K562 (cell line): Measurements from ENCODE around the gene OTP.

Experiments
- TAF1 ChIP-seq: IDR thresholded peaks from 2 replicates; pipeline ENCODE4 v1.6.1; 2011; ENCODE audit warnings: mild to moderate bottlenecking, low read length, moderate library complexity; ENCODE audit not compliant: insufficient read depth, control insufficient read depth, severe bottlenecking; ENCODE audit errors: extremely low read depth
- TEAD1 ChIP-seq, 2 experiments: fragments of 450-650 bp in 1 of 2; sonication (generic) in 1 of 2; formaldehyde crosslinking; IDR thresholded peaks; 2 replicates each; pipeline versions ENCODE4 v1.4.0 to v1.8.0; 2020 to 2022; ENCODE audit warnings: mild to moderate bottlenecking in 2 of 2, missing genetic modification reagents in 1 of 2
- ZNF24 ChIP-seq: fragments of 450-650 bp; IDR thresholded peaks from 2 replicates; pipeline ENCODE4 v1.6.1; 2016
- ZNF274 ChIP-seq: IDR thresholded peaks from 2 replicates; pipeline ENCODE4 v1.6.1; 2011; ENCODE audit warnings: low read depth, mild to moderate bottlenecking, low read length, moderate library complexity, borderline replicate concordance
- TF ChIP-seq, protein P1 (sequence below), 3 experiments: IDR thresholded peaks in 2 of 3; conservative IDR thresholded peaks in 1 of 3; 2 replicates each; pipeline ENCODE4 v1.5.1; 2011 to 2012; ENCODE audit warnings: low read length in 3 of 3, mild to moderate bottlenecking in 3 of 3, control low read depth in 2 of 3, improper control_type of control experiment in 1 of 3, inconsistent platforms in 1 of 3, low read depth in 1 of 3, mixed read lengths in 1 of 3, moderate library complexity in 1 of 3; ENCODE audit not compliant: insufficient read depth in 2 of 3
- TF ChIP-seq, protein P2 (sequence below): sonication (generic); formaldehyde crosslinking; IDR thresholded peaks from 2 replicates; pipeline ENCODE4 v1.8.1; 2023; ENCODE audit warnings: mild to moderate bottlenecking, missing genetic modification reagents, moderate library complexity

DNA sequence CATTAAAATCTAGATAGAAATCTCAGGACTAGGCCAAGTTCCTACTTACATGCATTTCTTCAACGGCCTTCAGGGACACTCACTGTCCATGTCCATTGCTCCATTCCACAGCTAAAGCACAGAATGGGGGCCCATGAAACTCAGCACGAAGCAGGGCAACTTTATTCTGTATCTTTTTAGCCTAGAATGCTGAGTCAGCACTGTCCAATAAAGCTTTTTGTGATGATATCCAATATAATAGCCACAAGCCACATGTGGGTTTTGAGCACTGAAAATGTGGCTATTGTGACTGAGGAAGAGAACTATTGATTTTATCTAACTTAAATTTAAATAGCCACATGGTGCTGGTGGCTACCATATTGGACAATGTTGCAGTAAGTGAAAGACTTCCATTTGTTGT lies 21.6 kb downstream of the OTP start:
- TF ChIP-seq, protein P1, sequence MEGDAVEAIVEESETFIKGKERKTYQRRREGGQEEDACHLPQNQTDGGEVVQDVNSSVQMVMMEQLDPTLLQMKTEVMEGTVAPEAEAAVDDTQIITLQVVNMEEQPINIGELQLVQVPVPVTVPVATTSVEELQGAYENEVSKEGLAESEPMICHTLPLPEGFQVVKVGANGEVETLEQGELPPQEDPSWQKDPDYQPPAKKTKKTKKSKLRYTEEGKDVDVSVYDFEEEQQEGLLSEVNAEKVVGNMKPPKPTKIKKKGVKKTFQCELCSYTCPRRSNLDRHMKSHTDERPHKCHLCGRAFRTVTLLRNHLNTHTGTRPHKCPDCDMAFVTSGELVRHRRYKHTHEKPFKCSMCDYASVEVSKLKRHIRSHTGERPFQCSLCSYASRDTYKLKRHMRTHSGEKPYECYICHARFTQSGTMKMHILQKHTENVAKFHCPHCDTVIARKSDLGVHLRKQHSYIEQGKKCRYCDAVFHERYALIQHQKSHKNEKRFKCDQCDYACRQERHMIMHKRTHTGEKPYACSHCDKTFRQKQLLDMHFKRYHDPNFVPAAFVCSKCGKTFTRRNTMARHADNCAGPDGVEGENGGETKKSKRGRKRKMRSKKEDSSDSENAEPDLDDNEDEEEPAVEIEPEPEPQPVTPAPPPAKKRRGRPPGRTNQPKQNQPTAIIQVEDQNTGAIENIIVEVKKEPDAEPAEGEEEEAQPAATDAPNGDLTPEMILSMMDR (IDR thresholded peaks at IDR 0.05 in 2 of 3, conservative IDR thresholded peaks at IDR 0.05 in 1 of 3; ENCODE audit: insufficient read depth in 2 of 3, low read depth in 1 of 3, low read length in 3 of 3) = no peak
- TF ChIP-seq, protein P2, sequence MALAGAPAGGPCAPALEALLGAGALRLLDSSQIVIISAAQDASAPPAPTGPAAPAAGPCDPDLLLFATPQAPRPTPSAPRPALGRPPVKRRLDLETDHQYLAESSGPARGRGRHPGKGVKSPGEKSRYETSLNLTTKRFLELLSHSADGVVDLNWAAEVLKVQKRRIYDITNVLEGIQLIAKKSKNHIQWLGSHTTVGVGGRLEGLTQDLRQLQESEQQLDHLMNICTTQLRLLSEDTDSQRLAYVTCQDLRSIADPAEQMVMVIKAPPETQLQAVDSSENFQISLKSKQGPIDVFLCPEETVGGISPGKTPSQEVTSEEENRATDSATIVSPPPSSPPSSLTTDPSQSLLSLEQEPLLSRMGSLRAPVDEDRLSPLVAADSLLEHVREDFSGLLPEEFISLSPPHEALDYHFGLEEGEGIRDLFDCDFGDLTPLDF (CRISPR knock-in tag) = no peak
- no peak for TF ChIP-seq ZNF24
- TF ChIP-seq TEAD1 (CRISPR knock-in tag; IDR thresholded peaks at IDR 0.05) = no peak
- TF ChIP-seq TAF1 = no peak
- no peak for TF ChIP-seq ZNF274
